ENCODE results near the gene CLEC18C. TPM values are rescaled to one million over a fixed set of nuclear protein-coding genes. Genes with fewer than 3 reads are reported as not detected.

The CLEC18C gene
- total and polyA plus RNA-seq, 2 of the 4 experiments (the other 2 are of a cell fraction): 0.03 TPM; not detected in 1

- WGBS, 2 experiments (ENCODE audit: extremely low coverage in 2 of 2, insufficient read length in 1 of 2): 94% methylated on average over 8 of the region's 11 CpGs; no CpG with 5 or more reads in 1 of the 2 experiments
- H3K9me3 ChIP-seq (ENCODE audit: control insufficient read depth, insufficient read depth, low read length): no peaks in the 10 kb centered on the region
- H3K4me2 ChIP-seq (ENCODE audit: low read depth, low read length): no peak overlapping the region
- no peak for DNase-seq
- no peak overlapping the region for H2BK120ac ChIP-seq (ENCODE audit: low read depth, low read length)
- no peak overlapping the region for H4K91ac ChIP-seq (ENCODE audit: insufficient read depth, low read depth, low read length)
- peaks cover 2% of the 10 kb centered on the region for H3K4me1 ChIP-seq (ENCODE audit: control insufficient read depth, insufficient read depth, low read length)
- TF ChIP-seq ELK1 (IDR thresholded peaks at IDR 0.05; ENCODE audit: borderline replicate concordance, low read depth, low read length) (no peak), POLR2A (IDR thresholded peaks at IDR 0.05; ENCODE audit: low read depth, low read length) (no peak), SMC3 (IDR thresholded peaks at IDR 0.05; ENCODE audit: low read depth, low read length) (no peak), RFX5 (IDR thresholded peaks at IDR 0.05; ENCODE audit: low read depth, low read length) (no peak), CHD1 (IDR thresholded peaks at IDR 0.05; ENCODE audit: low read depth, low read length) (no peak), MAZ (IDR thresholded peaks at IDR 0.05; ENCODE audit: borderline replicate concordance, low read depth, low read length) (no peak), RAD21 (IDR thresholded peaks at IDR 0.05; ENCODE audit: low read length) (no peak), BHLHE40 (IDR thresholded peaks at IDR 0.05; ENCODE audit: low read depth, low read length) (no peak), CEBPB (IDR thresholded peaks at IDR 0.05; ENCODE audit: low read depth, low read length) (no peak), CTCF (conservative IDR thresholded peaks at IDR 0.05; ENCODE audit: low read depth, low read length) (no peak), USF2 (IDR thresholded peaks at IDR 0.05; ENCODE audit: low read depth, low read length) (no peak), MAFK (IDR thresholded peaks at IDR 0.05; ENCODE audit: low read depth, low read length) (no peak), FOS (IDR thresholded peaks at IDR 0.05; ENCODE audit: low read depth, low read length) (no peak), NFE2L2 (IDR thresholded peaks at IDR 0.05; ENCODE audit: low read depth, low read length) (no peak)
- no peak overlapping the region for H3K4me3 ChIP-seq (ENCODE audit: insufficient read depth, low read depth, low read length)
- H3K27me3 ChIP-seq (ENCODE audit: control insufficient read depth, insufficient read depth, low read length): no peaks in the 10 kb centered on the region
- H2AFZ ChIP-seq (replicated peaks; ENCODE audit: low read length, poor library complexity): no peak overlapping the region
- H3K18ac ChIP-seq (ENCODE audit: low read depth, low read length): no peak overlapping the region
- no TSS peak for BruUV-seq (replicated peaks)
- ChIA-PET CTCF (no interaction called here), POLR2A (ENCODE audit: unreplicated experiment) (no interaction called here)
- H2AK5ac ChIP-seq (ENCODE audit: low read depth, low read length): no peak overlapping the region
- H3K56ac ChIP-seq (ENCODE audit: extremely low read depth, insufficient read depth, low read length): no peak overlapping the region
- H2BK15ac ChIP-seq (ENCODE audit: low read depth, low read length): no peak overlapping the region
- no peak overlapping the region for H3K14ac ChIP-seq (replicated peaks; ENCODE audit: low read depth, low read length)
- H3K23ac ChIP-seq (ENCODE audit: low read depth, low read length): no peak overlapping the region
- H3K36me3 ChIP-seq (ENCODE audit: control insufficient read depth, insufficient read depth, low read length): peaks cover 69% of the 10 kb centered on the region
- no peak overlapping the region for H4K8ac ChIP-seq (ENCODE audit: low read depth in 2 of 2, low read length in 2 of 2)
- intact Hi-C loops (cut with micrococcal nuclease): no loop called here
- H3K79me1 ChIP-seq (ENCODE audit: low read depth in 1 of 2, low read length in 2 of 2): no peaks in the 10 kb centered on the region
- no peak overlapping the region for H4K5ac ChIP-seq (ENCODE audit: low read depth, low read length)
- H3K9me1 ChIP-seq (ENCODE audit: insufficient read depth, low read length): peaks cover 14% of the 10 kb centered on the region
- no peak overlapping the region for H3K27ac ChIP-seq (ENCODE audit: insufficient read depth, low read length)
- no peak overlapping the region for H3K4ac ChIP-seq (ENCODE audit: low read depth, low read length)
- ATAC-seq (ENCODE audit: low read depth): no peak
- no peak overlapping the region for H2BK20ac ChIP-seq (ENCODE audit: low read depth, low read length)
- H2BK5ac ChIP-seq (ENCODE audit: low read depth, low read length, poor library complexity, severe bottlenecking): no peak overlapping the region
- dilution Hi-C loops (cut with HindIII; ENCODE audit: low sequenced_read_pairs, unreplicated experiment): no loop called here
- no peak overlapping the region for H3K9ac ChIP-seq (ENCODE audit: low read depth, low read length)
- H4K20me1 ChIP-seq (ENCODE audit: insufficient read depth, low read length): no peaks in the 10 kb centered on the region; the same call in 1 of the 2 replicates
- in situ Hi-C loops (cut with MboI; ENCODE audit: low sequenced_read_pairs): no loop called here
- H2AK9ac ChIP-seq (replicated peaks; ENCODE audit: low read depth, low read length, poor library complexity): no peak overlapping the region
Observed at GRCh38 chr16:70157105-70157476, 16.5 kb upstream of the CLEC18C start.

Measured in IMR-90 (cell line).